Activated naive CD4-positive, alpha-beta T cell treated with anti-CD3 and anti-CD28 coated beads for 36 hours (primary cell): Measurements from ENCODE around the gene NKTR. TPM values are rescaled to one million over a fixed set of nuclear protein-coding genes. Genes with fewer than 3 reads are reported as not detected.

ENCODE experiments used
- CTCF ChIA-PET: fragments of 350-600 bp; sonication (Branson Sonifier 250); formaldehyde crosslinking; loops from one replicate; lab custom pipeline; 2021; ENCODE audit warnings: antibody characterized with exemption; lab: Charles Lee
- DNase-seq: peaks from one replicate; pipeline ENCODE4 v3.0.0-alpha.2; 2020
- H3K27ac Mint-ChIP-seq: one replicate; pipeline ENCODE4 v1.8.0; 2021; ENCODE audit warnings: mild to moderate bottlenecking, mixed read lengths
- H3K27me3 Mint-ChIP-seq: one replicate; pipeline ENCODE4 v1.8.0; 2021; ENCODE audit warnings: low read depth, mixed read lengths
- H3K36me3 Mint-ChIP-seq: one replicate; pipeline ENCODE4 v1.8.0; 2021; ENCODE audit warnings: low read depth, mixed read lengths
- H3K4me1 Mint-ChIP-seq: one replicate; pipeline ENCODE4 v1.8.0; 2021; ENCODE audit warnings: low read depth, mixed read lengths
- H3K4me3 Mint-ChIP-seq: one replicate; pipeline ENCODE4 v1.8.0; 2021; ENCODE audit warnings: mild to moderate bottlenecking, moderate library complexity, mixed read lengths
- H3K9me3 Mint-ChIP-seq: one replicate; pipeline ENCODE4 v1.8.0; 2021; ENCODE audit warnings: mixed read lengths
- intact Hi-C: fragments of 100-400 bp; cut with micrococcal nuclease; formaldehyde crosslinking; loops from one replicate; pipeline ENCODE4 v1.15.1; 2023
- total RNA-seq, 2 experiments: library from RNA; stranded (reverse); gene quantifications; one replicate each; pipeline ENCODE4 v1.2.3, GENCODE V29; 2021

NKTR gene
- total RNA-seq, 2 experiments from 2014 or later: 62.1 to 65.9 TPM

DNA sequence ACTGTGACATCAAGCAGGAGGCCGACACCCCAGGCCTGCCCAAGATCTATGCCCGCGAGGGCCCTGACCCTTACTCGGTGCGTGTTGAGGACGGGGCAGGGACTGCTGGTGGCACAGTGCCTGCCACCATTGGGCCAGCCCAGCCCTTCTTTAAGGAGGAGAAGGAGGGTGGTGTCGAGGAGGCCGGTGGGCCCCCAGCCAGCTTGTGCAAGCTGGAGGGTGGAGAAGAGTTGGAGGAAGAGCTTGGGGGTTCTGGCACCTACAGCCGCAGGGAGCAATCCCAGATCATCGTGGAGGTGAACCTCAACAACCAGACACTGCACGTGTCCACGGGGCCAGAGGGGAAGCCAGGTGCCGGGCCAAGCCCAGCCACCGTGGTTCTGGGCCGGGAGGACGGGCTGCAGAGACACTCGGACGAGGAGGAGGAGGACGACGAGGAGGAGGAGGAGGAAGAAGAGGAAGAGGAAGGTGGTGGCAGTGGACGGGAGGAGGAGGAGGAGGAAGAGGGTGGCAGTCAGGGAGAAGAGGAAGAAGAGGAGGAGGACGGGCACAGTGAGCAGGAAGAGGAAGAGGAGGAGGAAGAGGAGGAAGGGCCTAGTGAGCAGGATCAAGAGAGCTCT, 58.4 kb downstream of the NKTR start:
- intact Hi-C loops: no loop called here
- CTCF ChIA-PET: interaction anchor here (0.9 kb wide), 1 partner anchor 23 kb away, joined by 3 read pairs; no protein-coding TSS in a partner anchor
- H3K9me3 Mint-ChIP-seq: no peaks in the 10 kb centered on the region
- no peaks in the 10 kb centered on the region for H3K36me3 Mint-ChIP-seq
- H3K4me3 Mint-ChIP-seq: no peak overlapping the region
- H3K4me1 Mint-ChIP-seq: no peaks in the 10 kb centered on the region
- no peaks in the 10 kb centered on the region for H3K27me3 Mint-ChIP-seq
- DNase-seq: no peak
- H3K27ac Mint-ChIP-seq: no peak overlapping the region

DNA sequence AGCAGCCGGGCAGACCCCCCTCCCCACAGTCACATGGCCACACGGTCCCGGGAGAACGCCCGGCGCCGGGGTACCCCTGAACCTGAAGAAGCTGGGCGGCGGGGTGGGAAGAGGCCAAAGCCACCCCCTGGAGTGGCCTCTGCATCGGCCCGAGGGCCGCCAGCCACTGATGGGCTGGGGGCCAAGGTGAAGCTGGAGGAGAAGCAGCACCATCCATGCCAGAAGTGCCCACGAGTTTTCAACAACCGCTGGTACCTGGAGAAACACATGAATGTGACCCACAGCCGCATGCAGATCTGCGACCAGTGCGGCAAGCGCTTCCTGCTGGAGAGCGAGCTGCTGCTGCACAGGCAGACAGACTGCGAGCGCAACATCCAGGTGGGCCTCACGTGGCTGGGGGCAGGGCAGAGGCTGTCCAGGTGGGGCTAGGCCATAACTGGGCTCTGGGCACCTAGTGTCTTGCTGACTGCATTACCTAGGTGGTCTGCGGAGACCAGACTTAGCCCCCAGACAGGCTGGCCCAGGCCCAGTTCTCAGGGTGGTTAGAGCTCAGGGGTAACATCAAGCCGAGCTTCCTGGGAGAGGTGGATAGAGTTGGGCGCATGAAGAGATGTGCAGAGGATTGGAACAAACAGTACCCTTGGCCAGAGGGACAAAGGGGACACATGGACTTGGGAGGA, 59.1 kb downstream of the NKTR start:
- Mint-ChIP-seq H3K4me1 (no peaks in the 10 kb centered on the region), H3K9me3 (no peaks in the 10 kb centered on the region), H3K27me3 (no peaks in the 10 kb centered on the region), H3K36me3 (no peaks in the 10 kb centered on the region), H3K27ac (no peak overlapping the region), H3K4me3 (no peak overlapping the region)
- CTCF ChIA-PET: interaction anchor here (0.6 to 0.9 kb wide), 2 partner anchors 23 to 102 kb away, joined by 3 read pairs; no protein-coding TSS in a partner anchor
- no peak for DNase-seq
- intact Hi-C loops: no loop called here

- CTCF ChIA-PET: interaction anchor here (0.6 to 0.9 kb wide), 2 partner anchors 24 to 101 kb away, joined by 3 read pairs; no protein-coding TSS in a partner anchor
- no peaks in the 10 kb centered on the region for H3K36me3 Mint-ChIP-seq
- no peaks in the 10 kb centered on the region for H3K9me3 Mint-ChIP-seq
- intact Hi-C loops: no loop called here
- H3K27me3 Mint-ChIP-seq: no peaks in the 10 kb centered on the region
- no peaks in the 10 kb centered on the region for H3K4me1 Mint-ChIP-seq
- no peak overlapping the region for H3K4me3 Mint-ChIP-seq
- H3K27ac Mint-ChIP-seq: no peak overlapping the region
- no peak for DNase-seq
Observed at GRCh38 chr3:42660131-42660715, 59.7 kb downstream of the NKTR start.

DNA sequence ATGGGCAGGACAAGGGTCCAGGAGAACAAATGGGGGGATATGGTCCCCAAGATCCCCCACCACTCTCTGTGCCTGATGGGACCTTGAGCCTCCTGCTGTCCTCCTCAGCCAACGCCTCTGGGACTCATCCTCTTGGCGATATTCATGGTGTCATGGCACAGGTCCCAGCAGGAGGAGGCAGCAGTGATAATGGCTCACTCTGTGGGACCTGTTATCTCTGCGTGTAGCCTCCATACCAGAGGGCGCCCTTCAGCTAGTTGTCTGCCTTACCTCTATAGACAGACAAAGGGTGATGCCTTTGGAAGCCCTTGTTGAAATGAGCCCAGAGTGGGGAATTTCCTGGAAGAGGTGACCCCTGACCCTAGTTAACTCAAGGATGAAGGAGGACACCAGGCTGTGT, 60.4 kb downstream of the NKTR start:
- Mint-ChIP-seq H3K27me3 (no peaks in the 10 kb centered on the region), H3K4me1 (no peaks in the 10 kb centered on the region), H3K27ac (no peak overlapping the region), H3K36me3 (no peaks in the 10 kb centered on the region), H3K4me3 (no peak overlapping the region), H3K9me3 (no peaks in the 10 kb centered on the region)
- CTCF ChIA-PET: interaction anchor here (1.5 kb wide), 1 partner anchor 10 kb away, joined by 3 read pairs; no protein-coding TSS in a partner anchor
- intact Hi-C loops: loop anchor here (1.0 kb wide), 1 partner anchor 83 kb away; no protein-coding TSS in a partner anchor
- DNase-seq: no peak

- Mint-ChIP-seq H3K4me3 (no peak overlapping the region), H3K36me3 (no peaks in the 10 kb centered on the region), H3K27ac (no peak overlapping the region), H3K27me3 (no peaks in the 10 kb centered on the region), H3K4me1 (no peaks in the 10 kb centered on the region), H3K9me3 (no peaks in the 10 kb centered on the region)
- no peak for DNase-seq
- CTCF ChIA-PET: interaction anchor here (1.5 kb wide), 1 partner anchor 10 kb away, joined by 3 read pairs; no protein-coding TSS in a partner anchor
- intact Hi-C loops: loop anchor here (1.0 kb wide), 1 partner anchor 83 kb away; no protein-coding TSS in a partner anchor
Observed at GRCh38 chr3:42661593-42662022, 61.1 kb downstream of the NKTR start.

GRCh38 chr3:42662037-42662812, 61.7 kb downstream of the NKTR start:
- CTCF ChIA-PET: interaction anchor here (1.5 kb wide), 1 partner anchor 11 kb away, joined by 3 read pairs; no protein-coding TSS in a partner anchor
- H3K27me3 Mint-ChIP-seq: no peaks in the 10 kb centered on the region
- H3K4me3 Mint-ChIP-seq: no peak overlapping the region

DNA sequence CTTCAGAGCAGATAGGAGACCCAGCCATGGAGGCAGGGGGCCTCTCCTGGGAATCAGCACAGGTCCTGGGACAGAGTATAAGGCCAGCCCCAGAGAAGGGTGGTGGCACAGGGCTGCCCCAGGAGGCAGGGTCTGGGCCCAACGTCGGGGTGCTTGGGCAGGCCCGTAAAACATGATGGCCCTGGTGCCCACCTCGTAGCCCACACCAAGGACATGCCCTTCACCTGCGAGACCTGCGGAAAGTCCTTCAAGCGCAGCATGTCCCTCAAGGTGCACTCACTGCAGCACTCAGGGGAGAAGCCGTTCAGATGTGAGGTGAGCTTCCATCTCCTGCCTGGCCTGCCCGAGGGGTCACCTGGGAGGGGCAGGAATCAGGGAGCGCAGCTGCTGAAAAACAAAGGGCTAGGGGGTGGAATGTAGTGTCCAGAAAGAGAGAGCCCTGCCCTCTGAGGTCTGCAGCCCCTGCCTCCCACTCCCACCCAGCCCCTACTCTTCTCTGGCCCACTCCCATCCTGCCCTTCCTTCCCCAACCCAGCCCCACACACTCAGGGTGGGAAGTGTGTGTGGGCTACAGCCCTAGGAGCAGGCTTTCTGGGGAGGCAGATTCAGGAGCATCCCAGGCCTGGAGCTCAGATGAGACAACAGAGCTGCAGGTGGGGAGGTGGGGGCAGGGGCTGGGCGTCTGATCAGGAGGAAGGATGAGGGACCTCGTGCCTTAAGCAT, 62.5 kb downstream of the NKTR start:
- H3K27ac Mint-ChIP-seq: no peak overlapping the region
- intact Hi-C loops: no loop called here
- no peaks in the 10 kb centered on the region for H3K36me3 Mint-ChIP-seq
- no peaks in the 10 kb centered on the region for H3K4me1 Mint-ChIP-seq
- no peak for DNase-seq
- CTCF ChIA-PET: no interaction called here
- H3K4me3 Mint-ChIP-seq: no peak overlapping the region
- no peaks in the 10 kb centered on the region for H3K9me3 Mint-ChIP-seq
- no peaks in the 10 kb centered on the region for H3K27me3 Mint-ChIP-seq

More at GRCh38 chr3:42662037-42662812, 61.7 kb downstream of the NKTR start:
- Mint-ChIP-seq H3K27ac (no peak overlapping the region), H3K4me1 (no peaks in the 10 kb centered on the region), H3K9me3 (no peaks in the 10 kb centered on the region), H3K36me3 (no peaks in the 10 kb centered on the region)
- no peak for DNase-seq
- intact Hi-C loops: no loop called here

DNA sequence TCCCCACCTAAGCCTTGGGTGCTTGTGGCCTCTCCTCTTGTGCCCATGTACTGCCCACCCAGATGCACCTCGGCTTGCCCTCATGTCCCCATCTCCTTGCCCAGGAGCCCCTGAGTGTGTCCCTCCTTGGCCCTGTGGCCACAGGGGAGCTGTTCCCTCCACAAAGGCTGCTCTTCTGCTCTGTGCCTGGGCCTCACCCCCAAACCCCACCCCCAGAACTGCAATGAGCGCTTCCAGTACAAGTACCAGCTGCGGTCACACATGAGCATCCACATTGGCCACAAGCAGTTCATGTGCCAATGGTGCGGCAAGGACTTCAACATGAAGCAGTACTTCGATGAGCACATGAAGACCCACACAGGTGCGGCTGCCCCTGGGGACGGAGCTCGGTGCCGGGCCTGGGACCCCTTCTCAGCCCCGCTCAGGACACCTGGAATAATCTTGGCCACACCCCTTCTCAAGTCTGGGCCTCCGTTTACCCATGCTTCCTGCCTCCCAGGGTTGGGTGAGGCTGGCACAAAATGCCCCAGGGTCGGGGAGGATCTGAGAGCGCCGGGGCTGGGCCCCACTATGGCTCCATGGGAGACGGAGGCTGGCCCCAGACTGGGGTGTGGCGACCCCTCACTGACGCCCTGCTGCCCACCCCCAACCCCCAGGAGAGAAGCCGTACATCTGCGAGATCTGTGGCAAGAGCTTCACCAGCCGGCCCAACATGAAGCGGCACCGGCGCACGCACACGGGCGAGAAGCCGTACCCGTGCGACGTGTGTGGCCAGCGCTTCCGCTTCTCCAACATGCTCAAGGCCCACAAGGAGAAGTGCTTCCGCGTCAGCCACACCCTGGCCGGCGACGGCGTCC, 63.3 kb downstream of the NKTR start:
- Mint-ChIP-seq H3K4me3 (no peak overlapping the region), H3K36me3 (no peaks in the 10 kb centered on the region), H3K9me3 (no peaks in the 10 kb centered on the region), H3K27ac (no peak overlapping the region), H3K4me1 (no peaks in the 10 kb centered on the region), H3K27me3 (no peaks in the 10 kb centered on the region)
- CTCF ChIA-PET: interaction anchor here (0.6 kb wide), 1 partner anchor 27 kb away, joined by 3 read pairs; no protein-coding TSS in a partner anchor
- no peak for DNase-seq
- intact Hi-C loops: no loop called here

DNA sequence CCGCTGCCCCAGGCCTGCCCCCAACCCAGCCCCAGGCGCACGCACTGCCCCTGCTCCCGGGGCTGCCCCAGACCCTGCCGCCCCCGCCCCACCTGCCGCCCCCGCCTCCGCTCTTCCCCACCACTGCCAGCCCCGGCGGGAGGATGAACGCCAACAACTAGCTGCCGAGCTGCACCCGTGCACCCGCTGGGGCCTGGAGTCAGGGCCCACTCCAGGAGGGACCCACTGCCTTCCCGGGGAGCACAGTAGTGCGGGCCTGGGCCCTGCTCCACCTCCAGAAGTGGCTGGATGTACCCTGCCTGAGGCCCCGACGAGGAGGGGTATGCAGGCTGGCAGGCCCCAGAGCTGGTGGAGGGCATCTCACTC, 63.9 kb downstream of the NKTR start:
- DNase-seq: no peak
- H3K4me3 Mint-ChIP-seq: no peak overlapping the region
- intact Hi-C loops: no loop called here
- no peak overlapping the region for H3K27ac Mint-ChIP-seq
- H3K27me3 Mint-ChIP-seq: no peaks in the 10 kb centered on the region
- H3K9me3 Mint-ChIP-seq: no peaks in the 10 kb centered on the region
- H3K36me3 Mint-ChIP-seq: no peaks in the 10 kb centered on the region
- CTCF ChIA-PET: interaction anchor here (0.6 kb wide), 1 partner anchor 26 kb away, joined by 3 read pairs; no protein-coding TSS in a partner anchor
- H3K4me1 Mint-ChIP-seq: no peaks in the 10 kb centered on the region

DNA sequence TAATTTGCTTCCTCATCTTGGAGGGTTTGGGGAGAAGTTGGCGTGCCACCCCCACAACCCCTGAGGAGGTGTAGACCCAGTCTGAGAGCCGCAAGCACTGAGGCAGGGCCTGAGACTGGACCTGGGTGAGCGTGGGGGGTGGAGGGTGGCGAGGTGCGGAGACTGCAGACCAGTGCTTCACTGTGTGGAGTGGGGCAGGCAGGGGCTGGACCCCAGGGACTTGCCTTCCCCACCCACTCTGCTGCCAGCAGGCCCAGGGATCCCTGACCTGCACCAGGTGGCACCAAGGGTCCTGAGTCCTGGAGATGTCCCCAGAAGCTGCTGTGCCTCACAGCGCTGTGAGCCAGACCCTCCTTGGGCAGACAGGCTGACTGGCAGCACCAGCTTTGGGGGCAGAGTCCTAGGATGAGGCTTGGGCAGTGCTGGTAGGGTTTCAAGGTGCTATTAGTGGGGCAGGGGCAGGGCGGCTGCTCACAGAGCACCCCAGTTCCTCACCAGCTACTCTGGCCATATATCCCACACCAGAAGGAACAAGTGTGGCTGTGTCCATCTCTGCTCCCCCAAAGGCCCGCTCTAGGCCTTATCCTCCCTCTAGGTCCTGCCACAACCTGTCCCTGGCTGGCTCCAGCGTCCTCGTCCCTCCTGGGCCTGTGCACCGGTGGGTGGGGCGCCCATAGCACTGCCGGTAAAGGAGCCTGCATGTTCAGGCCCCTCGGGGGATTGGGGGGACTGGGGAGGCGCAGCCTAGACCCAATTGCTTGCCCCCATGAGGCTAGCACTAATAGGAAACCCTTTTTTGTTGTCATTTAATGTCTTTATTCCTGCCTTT, 64.8 kb downstream of the NKTR start:
- H3K27me3 Mint-ChIP-seq: no peaks in the 10 kb centered on the region
- H3K4me3 Mint-ChIP-seq: no peak overlapping the region
- H3K9me3 Mint-ChIP-seq: no peaks in the 10 kb centered on the region
- H3K4me1 Mint-ChIP-seq: no peaks in the 10 kb centered on the region
- no peak overlapping the region for H3K27ac Mint-ChIP-seq
- DNase-seq: no peak
- CTCF ChIA-PET: no interaction called here
- intact Hi-C loops: no loop called here
- H3K36me3 Mint-ChIP-seq: no peaks in the 10 kb centered on the region
